ENCODE measurements around the gene TMEM217.

DNA sequence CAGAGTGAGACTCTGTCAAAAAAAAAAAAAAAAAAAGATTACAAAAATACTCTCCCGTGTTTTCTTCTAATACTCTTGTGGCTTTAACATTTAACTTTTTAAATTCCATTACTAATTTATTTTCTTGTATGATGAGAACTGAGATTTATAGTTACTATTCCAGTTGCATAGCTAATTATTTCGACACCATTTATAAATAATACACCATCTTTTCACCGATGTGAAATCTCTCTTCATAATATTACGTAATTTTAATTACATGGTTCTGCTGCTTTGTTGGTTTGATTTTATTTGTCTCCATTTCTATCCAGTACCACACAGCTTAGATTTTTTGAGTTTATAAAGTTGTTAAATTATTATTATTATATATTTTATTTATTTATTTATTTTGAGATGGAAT is 42.0 kb upstream of the TMEM217 start:
- TF ChIP-seq, protein P1, sequence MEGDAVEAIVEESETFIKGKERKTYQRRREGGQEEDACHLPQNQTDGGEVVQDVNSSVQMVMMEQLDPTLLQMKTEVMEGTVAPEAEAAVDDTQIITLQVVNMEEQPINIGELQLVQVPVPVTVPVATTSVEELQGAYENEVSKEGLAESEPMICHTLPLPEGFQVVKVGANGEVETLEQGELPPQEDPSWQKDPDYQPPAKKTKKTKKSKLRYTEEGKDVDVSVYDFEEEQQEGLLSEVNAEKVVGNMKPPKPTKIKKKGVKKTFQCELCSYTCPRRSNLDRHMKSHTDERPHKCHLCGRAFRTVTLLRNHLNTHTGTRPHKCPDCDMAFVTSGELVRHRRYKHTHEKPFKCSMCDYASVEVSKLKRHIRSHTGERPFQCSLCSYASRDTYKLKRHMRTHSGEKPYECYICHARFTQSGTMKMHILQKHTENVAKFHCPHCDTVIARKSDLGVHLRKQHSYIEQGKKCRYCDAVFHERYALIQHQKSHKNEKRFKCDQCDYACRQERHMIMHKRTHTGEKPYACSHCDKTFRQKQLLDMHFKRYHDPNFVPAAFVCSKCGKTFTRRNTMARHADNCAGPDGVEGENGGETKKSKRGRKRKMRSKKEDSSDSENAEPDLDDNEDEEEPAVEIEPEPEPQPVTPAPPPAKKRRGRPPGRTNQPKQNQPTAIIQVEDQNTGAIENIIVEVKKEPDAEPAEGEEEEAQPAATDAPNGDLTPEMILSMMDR (conservative IDR thresholded peaks at IDR 0.05), result no peak
- TF ChIP-seq ZFX (IDR thresholded peaks at IDR 0.05), result no peak
